Panc1 (cell line): ENCODE measurements around the gene DIP2C.

ENCODE experiments used
- SIN3A ChIP-seq: IDR thresholded peaks from 2 replicates; pipeline ENCODE4 v1.6.1; 2012; ENCODE audit warnings: low read depth, mild to moderate bottlenecking, low read length, moderate library complexity, borderline replicate concordance; ENCODE audit not compliant: insufficient read depth
- TF ChIP-seq, protein P1 (sequence below): fragments of 450-650 bp; IDR thresholded peaks from 2 replicates; pipeline ENCODE4 v1.5.1; 2017; ENCODE audit warnings: mild to moderate bottlenecking
- TF ChIP-seq, protein P2 (sequence below), 2 experiments: IDR thresholded peaks; 2 replicates each; pipeline ENCODE4 v1.6.1; 2011 to 2012; ENCODE audit warnings: low read depth in 2 of 2, control low read depth in 1 of 2, low read length in 1 of 2, mild to moderate bottlenecking in 1 of 2, moderate library complexity in 1 of 2; ENCODE audit not compliant: insufficient read depth in 1 of 2

DNA sequence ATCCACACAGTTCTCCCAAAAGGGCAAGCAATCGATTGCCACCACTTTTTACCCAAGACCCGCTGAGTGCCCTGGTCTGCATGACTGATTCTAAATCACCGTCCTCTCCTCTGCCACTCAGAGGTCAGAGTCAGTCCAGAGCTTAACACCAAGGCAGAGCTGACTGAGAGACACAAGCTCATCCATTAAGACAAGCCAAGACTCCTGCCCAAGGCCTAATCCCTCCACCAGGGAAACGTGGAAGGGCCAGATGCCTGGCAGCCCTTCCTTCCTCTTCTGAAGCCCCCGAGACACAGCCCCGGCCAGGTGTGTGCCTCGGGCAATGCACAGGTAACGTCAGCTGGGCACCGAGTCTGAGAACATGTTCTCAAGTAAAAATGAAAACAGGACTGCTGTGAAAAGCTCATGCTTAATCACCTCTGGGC is 51.7 kb downstream of the DIP2C start:
- TF ChIP-seq, protein P1, sequence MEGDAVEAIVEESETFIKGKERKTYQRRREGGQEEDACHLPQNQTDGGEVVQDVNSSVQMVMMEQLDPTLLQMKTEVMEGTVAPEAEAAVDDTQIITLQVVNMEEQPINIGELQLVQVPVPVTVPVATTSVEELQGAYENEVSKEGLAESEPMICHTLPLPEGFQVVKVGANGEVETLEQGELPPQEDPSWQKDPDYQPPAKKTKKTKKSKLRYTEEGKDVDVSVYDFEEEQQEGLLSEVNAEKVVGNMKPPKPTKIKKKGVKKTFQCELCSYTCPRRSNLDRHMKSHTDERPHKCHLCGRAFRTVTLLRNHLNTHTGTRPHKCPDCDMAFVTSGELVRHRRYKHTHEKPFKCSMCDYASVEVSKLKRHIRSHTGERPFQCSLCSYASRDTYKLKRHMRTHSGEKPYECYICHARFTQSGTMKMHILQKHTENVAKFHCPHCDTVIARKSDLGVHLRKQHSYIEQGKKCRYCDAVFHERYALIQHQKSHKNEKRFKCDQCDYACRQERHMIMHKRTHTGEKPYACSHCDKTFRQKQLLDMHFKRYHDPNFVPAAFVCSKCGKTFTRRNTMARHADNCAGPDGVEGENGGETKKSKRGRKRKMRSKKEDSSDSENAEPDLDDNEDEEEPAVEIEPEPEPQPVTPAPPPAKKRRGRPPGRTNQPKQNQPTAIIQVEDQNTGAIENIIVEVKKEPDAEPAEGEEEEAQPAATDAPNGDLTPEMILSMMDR, result no peak
- TF ChIP-seq SIN3A, result no peak
- TF ChIP-seq, protein P2, sequence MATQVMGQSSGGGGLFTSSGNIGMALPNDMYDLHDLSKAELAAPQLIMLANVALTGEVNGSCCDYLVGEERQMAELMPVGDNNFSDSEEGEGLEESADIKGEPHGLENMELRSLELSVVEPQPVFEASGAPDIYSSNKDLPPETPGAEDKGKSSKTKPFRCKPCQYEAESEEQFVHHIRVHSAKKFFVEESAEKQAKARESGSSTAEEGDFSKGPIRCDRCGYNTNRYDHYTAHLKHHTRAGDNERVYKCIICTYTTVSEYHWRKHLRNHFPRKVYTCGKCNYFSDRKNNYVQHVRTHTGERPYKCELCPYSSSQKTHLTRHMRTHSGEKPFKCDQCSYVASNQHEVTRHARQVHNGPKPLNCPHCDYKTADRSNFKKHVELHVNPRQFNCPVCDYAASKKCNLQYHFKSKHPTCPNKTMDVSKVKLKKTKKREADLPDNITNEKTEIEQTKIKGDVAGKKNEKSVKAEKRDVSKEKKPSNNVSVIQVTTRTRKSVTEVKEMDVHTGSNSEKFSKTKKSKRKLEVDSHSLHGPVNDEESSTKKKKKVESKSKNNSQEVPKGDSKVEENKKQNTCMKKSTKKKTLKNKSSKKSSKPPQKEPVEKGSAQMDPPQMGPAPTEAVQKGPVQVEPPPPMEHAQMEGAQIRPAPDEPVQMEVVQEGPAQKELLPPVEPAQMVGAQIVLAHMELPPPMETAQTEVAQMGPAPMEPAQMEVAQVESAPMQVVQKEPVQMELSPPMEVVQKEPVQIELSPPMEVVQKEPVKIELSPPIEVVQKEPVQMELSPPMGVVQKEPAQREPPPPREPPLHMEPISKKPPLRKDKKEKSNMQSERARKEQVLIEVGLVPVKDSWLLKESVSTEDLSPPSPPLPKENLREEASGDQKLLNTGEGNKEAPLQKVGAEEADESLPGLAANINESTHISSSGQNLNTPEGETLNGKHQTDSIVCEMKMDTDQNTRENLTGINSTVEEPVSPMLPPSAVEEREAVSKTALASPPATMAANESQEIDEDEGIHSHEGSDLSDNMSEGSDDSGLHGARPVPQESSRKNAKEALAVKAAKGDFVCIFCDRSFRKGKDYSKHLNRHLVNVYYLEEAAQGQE (IDR thresholded peaks at IDR 0.05; ENCODE audit: insufficient read depth in 1 of 2, low read depth in 2 of 2, low read length in 1 of 2), result no peak
